CD4-positive, alpha-beta memory T cell (primary cell): Measurements from ENCODE around the gene UBB. TPM values are rescaled to one million over a fixed set of nuclear protein-coding genes. Genes with fewer than 3 reads are reported as not detected.
A peak's percentile ranks its signal among the peaks of the same experiment; 100 is the strongest.

Experiments
- CTCF ChIA-PET: fragments of 350-600 bp; sonication (Branson Sonifier 250); formaldehyde crosslinking; loops from one replicate; lab custom pipeline; 2021; ENCODE audit warnings: inconsistent platforms; ENCODE audit not compliant: partially characterized antibody; lab: Charles Lee
- POLR2A ChIA-PET: fragments of 350-600 bp; sonication (Branson Sonifier 250); formaldehyde crosslinking; loops from one replicate; lab custom pipeline; 2021; ENCODE audit not compliant: partially characterized antibody; lab: Charles Lee
- DNase-seq, 5 donors: peaks; one replicate each; pipeline versions ENCODE4 v3.0.0 to v3.0.0-alpha.2; 2020 to 2022; ENCODE audit warnings: mixed read lengths in 1 of 5
- H3K27ac ChIP-seq: one replicate; pipeline ENCODE4 v1.7.0; 2013; ENCODE audit warnings: low read depth, low read length
- H3K27me3 ChIP-seq: 2 replicates; pipeline ENCODE4 v1.7.0; 2013; ENCODE audit warnings: mild to moderate bottlenecking, low read length, moderate library complexity; ENCODE audit not compliant: insufficient read depth
- H3K36me3 ChIP-seq: 2 replicates; pipeline ENCODE4 v1.7.0; 2013; ENCODE audit warnings: mild to moderate bottlenecking, low read length, moderate library complexity; ENCODE audit not compliant: insufficient read depth
- H3K4me1 ChIP-seq: 2 replicates; pipeline ENCODE4 v1.7.0; 2013; ENCODE audit warnings: mild to moderate bottlenecking, low read length, moderate library complexity; ENCODE audit not compliant: insufficient read depth
- H3K4me3 ChIP-seq, 2 donors: one replicate each; pipeline ENCODE4 v1.7.0; 2013; ENCODE audit warnings: low read length in 2 of 2, mild to moderate bottlenecking in 1 of 2
- H3K9me3 ChIP-seq, 2 donors: one replicate each; pipeline ENCODE4 v1.7.0; 2013; ENCODE audit warnings: low read length in 2 of 2, control low read depth in 1 of 2; ENCODE audit not compliant: control insufficient read depth in 1 of 2
- H3K27ac Mint-ChIP-seq, 7 donors: one replicate each; pipeline ENCODE4 v1.8.0; 2020 to 2021; ENCODE audit warnings: mixed read lengths in 7 of 7, mild to moderate bottlenecking in 6 of 7, inconsistent platforms in 3 of 7, moderate library complexity in 3 of 7
- H3K27me3 Mint-ChIP-seq, 2 donors: one replicate each; pipeline ENCODE4 v1.8.0; 2020 to 2021; ENCODE audit warnings: mixed read lengths in 2 of 2
- H3K36me3 Mint-ChIP-seq, 2 donors: one replicate each; pipeline ENCODE4 v1.8.0; 2020 to 2021; ENCODE audit warnings: mixed read lengths in 2 of 2, inconsistent platforms in 1 of 2, mild to moderate bottlenecking in 1 of 2
- H3K4me1 Mint-ChIP-seq, 4 donors: one replicate each; pipeline ENCODE4 v1.8.0; 2020 to 2021; ENCODE audit warnings: mixed read lengths in 4 of 4, mild to moderate bottlenecking in 1 of 4
- H3K4me3 Mint-ChIP-seq, 8 donors: one replicate each; pipeline ENCODE4 v1.8.0; 2020 to 2021; ENCODE audit warnings: mixed read lengths in 8 of 8, mild to moderate bottlenecking in 7 of 8, moderate library complexity in 6 of 8, inconsistent platforms in 3 of 8
- H3K9me3 Mint-ChIP-seq, 8 donors: one replicate each; pipeline ENCODE4 v1.8.0; 2020 to 2021; ENCODE audit warnings: mixed read lengths in 8 of 8, mild to moderate bottlenecking in 5 of 8, inconsistent platforms in 3 of 8, moderate library complexity in 1 of 8
- intact Hi-C: fragments of 100-400 bp; cut with micrococcal nuclease; formaldehyde crosslinking; loops from one replicate; pipeline ENCODE4 v1.15.1; 2023
- polyA plus RNA-seq, 2 donors: library from polyadenylated mRNA; unstranded; fragments of 300-500 nt; fragmentation: Illumina TruSeq; gene quantifications; one replicate each; pipeline ENCODE4 v1.2.3, GENCODE V29; 2021
- total RNA-seq, 2 experiments: library from RNA; stranded (reverse); gene quantifications; one replicate each; pipeline ENCODE4 v1.2.3, GENCODE V29; 2021

The UBB gene
- total and polyA plus RNA-seq, 4 experiments from 2014 or later, result 523 to 1,970 (median 1,094) TPM

DNA sequence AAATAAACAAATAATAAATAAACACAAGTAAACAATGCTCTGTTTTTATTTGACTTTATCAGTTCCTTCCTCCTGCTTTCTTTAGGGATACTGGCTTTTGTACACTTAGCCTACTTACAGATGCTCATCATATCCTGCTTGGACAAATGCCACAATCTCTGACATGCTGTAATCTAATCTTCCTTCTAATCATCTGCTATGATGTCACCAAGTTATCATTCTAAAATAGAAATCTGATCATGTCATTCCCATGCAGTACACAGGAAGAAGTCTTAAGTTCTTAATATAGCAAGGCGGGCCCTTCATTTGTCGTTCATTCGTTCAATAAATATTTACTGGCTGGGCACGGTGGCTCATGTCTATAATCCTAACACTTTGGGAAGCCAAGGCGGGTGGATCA, 9.1 kb upstream of the UBB start:
- H3K4me3 ChIP-seq, result no peak overlapping the region
- DNase-seq, result no peak
- POLR2A ChIA-PET, result no interaction called here
- intact Hi-C loops, result no loop called here
- no peaks in the 10 kb centered on the region for H3K36me3 Mint-ChIP-seq
- H3K27ac ChIP-seq, result no peak overlapping the region
- H3K27me3 Mint-ChIP-seq, result no peaks in the 10 kb centered on the region
- H3K9me3 ChIP-seq, result no peaks in the 10 kb centered on the region
- CTCF ChIA-PET, result interaction anchor here (8.0 kb wide), 1 partner anchor 7 kb away, joined by 60 read pairs; no protein-coding TSS in a partner anchor
- no peaks in the 10 kb centered on the region for H3K4me1 Mint-ChIP-seq
- no peak overlapping the region for H3K4me3 Mint-ChIP-seq
- no peaks in the 10 kb centered on the region for H3K27me3 ChIP-seq
- H3K27ac Mint-ChIP-seq, result no peak overlapping the region
- no peaks in the 10 kb centered on the region for H3K9me3 Mint-ChIP-seq
- H3K4me1 ChIP-seq, result no peaks in the 10 kb centered on the region
- no peaks in the 10 kb centered on the region for H3K36me3 ChIP-seq

DNA sequence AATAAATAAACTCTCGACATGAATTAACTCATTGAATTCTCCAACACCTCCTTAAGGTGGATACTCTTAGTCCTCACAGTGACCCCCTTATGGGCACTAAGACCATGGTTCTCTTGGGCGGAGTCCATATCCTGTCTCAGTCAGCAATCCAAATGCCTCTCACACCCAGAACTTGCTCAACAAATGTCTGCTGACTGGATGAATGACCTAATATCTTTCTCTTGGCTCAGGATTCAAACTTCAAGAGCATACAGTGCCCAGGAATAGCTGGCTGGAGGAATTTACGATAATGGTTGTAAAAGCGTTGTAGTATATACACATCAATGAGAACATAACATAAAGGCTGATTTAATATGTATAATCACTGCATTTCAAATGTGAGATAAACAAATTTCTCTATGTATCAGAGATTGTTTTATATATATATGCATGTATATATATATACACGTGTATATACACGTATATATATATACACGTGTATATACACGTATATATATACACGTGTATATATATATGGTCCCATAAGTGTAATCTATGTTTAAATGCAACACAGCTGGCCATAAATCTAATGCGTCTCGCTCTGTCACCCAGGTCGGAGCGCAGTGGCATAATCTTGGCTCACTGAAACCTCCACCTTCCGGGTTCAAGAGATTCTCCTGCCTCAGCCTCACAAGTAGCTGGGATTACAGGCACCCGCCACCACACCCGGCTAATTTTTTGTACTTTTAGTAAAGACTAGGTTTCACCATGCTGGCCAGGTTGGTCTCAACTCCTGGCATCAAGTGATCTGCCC, 6.5 kb upstream of the UBB start:
- Histone ChIP-seq H3K27ac (no peak overlapping the region), H3K36me3 (no peaks in the 10 kb centered on the region), H3K9me3 (no peaks in the 10 kb centered on the region), H3K27me3 (no peaks in the 10 kb centered on the region), H3K4me3 (no peak overlapping the region), H3K4me1 (no peaks in the 10 kb centered on the region)
- no peak overlapping the region for H3K27ac Mint-ChIP-seq
- ChIA-PET POLR2A (no interaction called here), CTCF (interaction anchor here (1.0 to 8.0 kb wide), 3 partner anchors 10 to 147 kb away, joined by 3 to 60 read pairs (median 4); no protein-coding TSS in a partner anchor)
- intact Hi-C loops, result no loop called here
- no peaks in the 10 kb centered on the region for H3K27me3 Mint-ChIP-seq
- H3K4me1 Mint-ChIP-seq, result no peaks in the 10 kb centered on the region
- no peaks in the 10 kb centered on the region for H3K9me3 Mint-ChIP-seq
- H3K4me3 Mint-ChIP-seq, result no peak overlapping the region
- no peaks in the 10 kb centered on the region for H3K36me3 Mint-ChIP-seq
- no peak for DNase-seq

DNA sequence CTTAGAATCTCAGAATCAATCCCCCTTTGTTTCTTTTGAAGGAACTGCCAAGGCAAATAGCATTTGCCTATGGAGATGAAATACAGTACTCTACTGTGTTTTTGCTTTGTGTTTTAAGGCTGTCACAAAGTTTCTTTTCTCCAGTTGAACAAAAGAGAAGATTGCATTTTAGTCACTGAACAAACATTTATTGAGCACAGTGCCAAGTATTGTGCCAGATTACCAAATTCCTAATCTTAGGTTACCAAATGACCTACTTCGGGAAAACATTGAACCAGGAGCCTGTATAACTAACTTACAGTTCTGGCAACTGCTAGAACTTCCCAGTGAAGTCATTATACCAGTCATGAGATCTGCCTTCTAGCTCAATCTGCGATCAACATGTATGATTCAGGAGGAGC, 3.0 kb upstream of the UBB start:
- CTCF ChIA-PET, result interaction anchor here (0.9 to 8.0 kb wide), 5 partner anchors 8 to 47 kb away, joined by 3 to 60 read pairs (median 8); partner anchors contain the start of gene TRPV2
- Mint-ChIP-seq H3K27ac (peak overlapping the region in 1 of 7 donors; percentile 27), H3K36me3 (peaks cover 16 to 23% of the 10 kb centered on the region in 2 donors), H3K27me3 (peaks cover 0 to 4% of the 10 kb centered on the region in 2 donors), H3K9me3 (peaks cover 0 to 9% (median 0%) of the 10 kb centered on the region in 8 donors), H3K4me1 (peaks cover 15 to 26% (median 20%) of the 10 kb centered on the region in 4 donors), H3K4me3 (no peak overlapping the region)
- intact Hi-C loops, result no loop called here
- Histone ChIP-seq H3K36me3 (peaks cover 7% of the 10 kb centered on the region), H3K27ac (no peak overlapping the region), H3K9me3 (no peaks in the 10 kb centered on the region), H3K27me3 (no peaks in the 10 kb centered on the region), H3K4me3 (no peak overlapping the region), H3K4me1 (peaks cover 15% of the 10 kb centered on the region)
- DNase-seq, result no peak
- POLR2A ChIA-PET, result interaction anchor here (1.1 kb wide), 1 partner anchor 165 kb away, joined by 3 read pairs; no protein-coding TSS in a partner anchor

DNA sequence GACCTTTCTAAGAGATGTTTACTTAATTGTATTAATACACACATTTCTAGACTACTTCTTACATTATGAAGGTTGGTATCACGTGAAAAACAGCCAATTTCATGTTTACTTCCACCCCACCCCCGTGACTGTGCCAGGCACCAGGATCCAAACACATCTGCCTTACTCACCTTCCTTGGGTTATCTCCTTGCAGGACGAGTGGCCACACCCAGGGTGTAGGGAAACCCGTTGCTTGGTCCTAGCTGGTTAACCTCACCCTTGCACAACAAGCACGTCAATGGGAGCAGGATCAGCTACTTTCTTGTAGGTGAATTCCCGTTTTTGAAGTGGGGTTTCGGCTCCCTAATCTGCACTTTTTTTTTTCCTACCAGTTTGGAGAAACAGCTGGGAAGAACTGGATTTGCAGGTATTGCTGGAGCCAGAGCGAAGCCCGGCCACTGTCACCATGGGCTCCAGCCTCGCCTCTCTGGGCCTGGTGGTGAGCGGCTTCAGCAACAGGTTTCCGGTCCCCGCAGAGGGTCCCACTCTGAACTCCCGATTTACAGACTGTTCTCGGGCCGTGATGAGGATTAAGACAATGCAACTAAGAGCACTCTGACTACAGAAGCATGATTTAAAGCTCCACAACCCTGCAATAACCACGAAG, 2.1 kb upstream of the UBB start:
- Histone ChIP-seq H3K27me3 (no peaks in the 10 kb centered on the region), H3K36me3 (peaks cover 11% of the 10 kb centered on the region), H3K4me3 (no peak overlapping the region), H3K9me3 (no peaks in the 10 kb centered on the region), H3K27ac (no peak overlapping the region), H3K4me1 (peaks cover 23% of the 10 kb centered on the region)
- ChIA-PET POLR2A (interaction anchor here (0.7 to 1.1 kb wide), 4 partner anchors 59 to 1579 kb away, joined by 3 to 5 read pairs (median 3); no protein-coding TSS in a partner anchor), CTCF (interaction anchor here (0.9 to 8.0 kb wide), 5 partner anchors 9 to 46 kb away, joined by 3 to 60 read pairs (median 8); partner anchors contain the start of gene TRPV2)
- Mint-ChIP-seq H3K36me3 (peaks cover 20 to 30% of the 10 kb centered on the region in 2 donors), H3K27me3 (peaks cover 0 to 4% of the 10 kb centered on the region in 2 donors), H3K27ac (peak overlapping the region in 4 of 7 donors; percentile 32 to 100 (median 46)), H3K4me1 (peaks cover 20 to 35% (median 28%) of the 10 kb centered on the region in 4 donors), H3K4me3 (peak overlapping the region in 5 of 8 donors; percentile 13 to 34 (median 20)), H3K9me3 (peaks cover 0 to 9% (median 0%) of the 10 kb centered on the region in 8 donors)
- no peak for DNase-seq
- intact Hi-C loops, result no loop called here

DNA sequence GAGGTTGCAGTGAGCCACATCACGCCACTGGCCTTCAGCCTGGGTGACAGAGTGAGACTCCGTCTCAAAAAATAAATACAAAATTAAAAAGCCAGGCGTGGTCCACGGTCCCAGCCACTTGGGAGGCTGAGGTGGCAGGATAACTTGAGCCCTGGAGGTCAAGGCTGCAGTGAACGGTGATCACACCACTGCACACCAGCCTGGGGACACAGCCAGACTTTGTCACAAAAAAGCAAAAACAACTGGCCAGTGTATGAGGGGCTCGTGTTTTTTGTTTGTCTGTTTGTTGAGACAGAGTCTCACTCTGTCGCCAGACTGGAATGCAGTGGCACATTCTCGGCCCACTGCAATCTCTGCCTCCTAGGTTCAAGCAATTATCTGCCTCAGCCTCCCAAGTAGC, 1.2 kb upstream of the UBB start:
- H3K4me1 ChIP-seq, result peaks cover 25% of the 10 kb centered on the region
- DNase-seq, result no peak
- Mint-ChIP-seq H3K36me3 (peaks cover 20 to 39% of the 10 kb centered on the region in 2 donors), H3K4me1 (peaks cover 28 to 43% (median 37%) of the 10 kb centered on the region in 4 donors), H3K9me3 (peaks cover 0 to 9% (median 0%) of the 10 kb centered on the region in 8 donors), H3K4me3 (peak overlapping the region in 1 of 8 donors; percentile 12), H3K27me3 (peaks cover 0 to 4% of the 10 kb centered on the region in 2 donors), H3K27ac (peak overlapping the region in 2 of 7 donors; percentile 31 to 100)
- H3K9me3 ChIP-seq, result no peaks in the 10 kb centered on the region
- H3K27me3 ChIP-seq, result no peaks in the 10 kb centered on the region
- ChIA-PET CTCF (interaction anchor here (1.0 to 8.0 kb wide), 2 partner anchors 15 to 36 kb away, joined by 5 to 60 read pairs; partner anchors contain the start of gene TRPV2), POLR2A (interaction anchor here (1.6 to 4.4 kb wide), 3 partner anchors 11 to 209 kb away, joined by 4 to 82 read pairs (median 5); no protein-coding TSS in a partner anchor)
- no peak overlapping the region for H3K27ac ChIP-seq
- no peak overlapping the region for H3K4me3 ChIP-seq
- H3K36me3 ChIP-seq, result peaks cover 11% of the 10 kb centered on the region
- intact Hi-C loops, result loop anchor here (5.0 kb wide), 2 partner anchors 73 to 158 kb away; no protein-coding TSS in a partner anchor

DNA sequence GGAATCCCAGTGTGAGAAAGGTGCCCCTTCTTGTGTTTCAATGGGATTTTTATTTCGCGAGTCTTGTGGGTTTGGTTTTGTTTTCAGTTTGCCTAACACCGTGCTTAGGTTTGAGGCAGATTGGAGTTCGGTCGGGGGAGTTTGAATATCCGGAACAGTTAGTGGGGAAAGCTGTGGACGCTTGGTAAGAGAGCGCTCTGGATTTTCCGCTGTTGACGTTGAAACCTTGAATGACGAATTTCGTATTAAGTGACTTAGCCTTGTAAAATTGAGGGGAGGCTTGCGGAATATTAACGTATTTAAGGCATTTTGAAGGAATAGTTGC, 567 bp downstream of the UBB start:
- Histone ChIP-seq H3K27me3 (no peaks in the 10 kb centered on the region), H3K27ac (peak overlapping the region; percentile 91), H3K4me1 (peaks cover 29% of the 10 kb centered on the region), H3K9me3 (no peaks in the 10 kb centered on the region), H3K4me3 (peak overlapping the region; percentile 59 to 72), H3K36me3 (peaks cover 11% of the 10 kb centered on the region)
- H3K4me1 Mint-ChIP-seq, result peaks cover 29 to 51% (median 40%) of the 10 kb centered on the region in 4 donors
- peak overlapping the region; percentile 86 to 99 (median 94) for H3K4me3 Mint-ChIP-seq
- H3K9me3 Mint-ChIP-seq, result peaks cover 0 to 9% (median 0%) of the 10 kb centered on the region in 8 donors
- ChIA-PET POLR2A (interaction anchor here (1.0 to 4.5 kb wide), 20 partner anchors 11 to 748 kb away, joined by 3 to 129 read pairs (median 5); partner anchors contain the start of genes CENPV, PIGL and TRPV2), CTCF (interaction anchor here (0.6 to 1.9 kb wide), 7 partner anchors 18 to 155 kb away, joined by 3 to 7 read pairs (median 4); partner anchors contain the start of gene CENPV)
- peaks cover 20 to 39% of the 10 kb centered on the region in 2 donors for H3K36me3 Mint-ChIP-seq
- H3K27ac Mint-ChIP-seq, result peak overlapping the region; percentile 94 to 100 (median 99)
- DNase-seq, result peak in 1 of 5 donors; percentile 75
- intact Hi-C loops, result loop anchor here (1.0 to 5.0 kb wide), 6 partner anchors 28 to 164 kb away; partner anchors contain the start of genes CENPV and PIGL
- peaks cover 0 to 4% of the 10 kb centered on the region in 2 donors for H3K27me3 Mint-ChIP-seq
